ENCODE results near the gene AFF1.
"Not testable (repeated sequence)": the region's sequence is repeated elsewhere in the genome, so short reads cannot be mapped to it uniquely, and the experiment has no call there.

AFF1 gene

GRCh38 chr4:86977621-86978184, 42.9 kb downstream of the AFF1 start:
- DNase-seq (ENCODE audit: extremely low read depth in 1 of 2, low read depth in 1 of 2) = no peak

GRCh38 chr4:86978709-86979108, 43.9 kb downstream of the AFF1 start:
- DNase-seq (ENCODE audit: extremely low read depth in 1 of 2, low read depth in 1 of 2) = no peak

- no peak for DNase-seq (ENCODE audit: extremely low read depth in 1 of 2, low read depth in 1 of 2)
Observed at GRCh38 chr4:86980230-86980629, 45.4 kb downstream of the AFF1 start.

- DNase-seq (ENCODE audit: extremely low read depth in 1 of 2, low read depth in 1 of 2) = no peak
Observed at GRCh38 chr4:86981789-86982188, 47.0 kb downstream of the AFF1 start.

GRCh38 chr4:86985852-86986251, 51.0 kb downstream of the AFF1 start:
- DNase-seq (ENCODE audit: extremely low read depth in 1 of 2, low read depth in 1 of 2) = not testable (repeated sequence)

- DNase-seq (ENCODE audit: extremely low read depth in 1 of 2, low read depth in 1 of 2) = not testable (repeated sequence)
Observed at GRCh38 chr4:86989658-86990057, 54.8 kb downstream of the AFF1 start.

- DNase-seq (ENCODE audit: extremely low read depth in 1 of 2, low read depth in 1 of 2) = no peak
Observed at GRCh38 chr4:86990510-86990909, 55.7 kb downstream of the AFF1 start.

GRCh38 chr4:86991994-86992393, 57.2 kb downstream of the AFF1 start:
- DNase-seq (ENCODE audit: extremely low read depth in 1 of 2, low read depth in 1 of 2) = no peak

GRCh38 chr4:86993909-86994681, 59.3 kb downstream of the AFF1 start:
- DNase-seq (ENCODE audit: extremely low read depth in 1 of 2, low read depth in 1 of 2) = no peak

- DNase-seq (ENCODE audit: extremely low read depth in 1 of 2, low read depth in 1 of 2) = no peak
Observed at GRCh38 chr4:86994686-86995085, 59.9 kb downstream of the AFF1 start.

GRCh38 chr4:86996510-86996909, 61.7 kb downstream of the AFF1 start:
- not testable (repeated sequence) for DNase-seq (ENCODE audit: extremely low read depth in 1 of 2, low read depth in 1 of 2)

GRCh38 chr4:86999136-86999643, 64.4 kb downstream of the AFF1 start:
- DNase-seq (ENCODE audit: extremely low read depth in 1 of 2, low read depth in 1 of 2) = no peak

- no peak for DNase-seq (ENCODE audit: extremely low read depth in 1 of 2, low read depth in 1 of 2)
Observed at GRCh38 chr4:87002682-87003043, 67.9 kb downstream of the AFF1 start.

GRCh38 chr4:87003266-87003665, 68.5 kb downstream of the AFF1 start:
- no peak for DNase-seq (ENCODE audit: extremely low read depth in 1 of 2, low read depth in 1 of 2)

- no peak for DNase-seq (ENCODE audit: extremely low read depth in 1 of 2, low read depth in 1 of 2)
Observed at GRCh38 chr4:87005369-87005689, 70.5 kb downstream of the AFF1 start.

GRCh38 chr4:87005690-87006425, 71.0 kb downstream of the AFF1 start:
- peak; percentile 4 to 24 for DNase-seq (ENCODE audit: extremely low read depth in 1 of 2, low read depth in 1 of 2)

- DNase-seq (ENCODE audit: extremely low read depth in 1 of 2, low read depth in 1 of 2) = no peak
Observed at GRCh38 chr4:87006426-87006675, 71.5 kb downstream of the AFF1 start.

- DNase-seq (ENCODE audit: extremely low read depth in 1 of 2, low read depth in 1 of 2) = peak; percentile 77 to 82
Observed at GRCh38 chr4:87006676-87007527, 72.1 kb downstream of the AFF1 start.

- DNase-seq (ENCODE audit: extremely low read depth in 1 of 2, low read depth in 1 of 2) = peak in 1 of 2 donors; percentile 19
Observed at GRCh38 chr4:87007528-87008446, 73.0 kb downstream of the AFF1 start.

- no peak for DNase-seq (ENCODE audit: extremely low read depth in 1 of 2, low read depth in 1 of 2)
Observed at GRCh38 chr4:87009095-87009648, 74.4 kb downstream of the AFF1 start.

All from stimulated activated CD8-positive, alpha-beta memory T cell treated with anti-CD3 and anti-CD28 coated beads, Interleukin-7, amount 100 ng/mL, for 48 hours (primary cell).